HG03520 (cell line): Measurements from ENCODE around the gene M1AP.
"Not testable (repeated sequence)": the region's sequence is repeated elsewhere in the genome, so short reads cannot be mapped to it uniquely, and the experiment has no call there.

ENCODE experiments used
- ATAC-seq: cut with Tn5 transposase; IDR thresholded peaks from one replicate; pipeline ENCODE4 v1.9.1; 2021; ENCODE audit warnings: mild to moderate bottlenecking, moderate library complexity; ENCODE audit not compliant: unreplicated experiment

The M1AP gene

GRCh38 chr2:74653985-74654882, 6.1 kb upstream of the M1AP start, which contains the start of gene SEMA4F:
SEMA4F (plus strand) TSS chr2:74654247; CDS start chr2:74654377, 130 bp downstream.
- ATAC-seq = peak; percentile 99

DNA sequence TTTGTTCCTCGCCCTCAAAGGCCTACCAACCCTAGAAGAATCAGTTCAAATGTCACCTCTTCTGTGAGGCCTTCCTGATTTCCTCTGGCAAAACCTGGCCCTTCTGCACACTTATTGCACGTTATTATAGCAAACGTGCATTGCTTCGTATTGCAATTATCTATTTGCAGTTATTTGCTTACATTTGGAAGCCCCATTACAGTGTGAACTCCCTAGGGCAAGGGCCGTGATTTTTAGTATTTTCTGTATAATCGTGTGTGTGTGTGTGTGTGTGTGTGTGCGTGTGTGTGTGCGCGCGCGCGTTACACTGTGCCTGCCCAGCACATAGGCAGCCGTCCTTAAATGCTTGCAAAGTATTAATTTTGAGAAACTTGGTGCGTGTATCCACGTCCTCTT, 5.5 kb upstream of the M1AP start:
- ATAC-seq = peak; percentile 4

- no peak for ATAC-seq
Observed at GRCh38 chr2:74646834-74647482, 1.2 kb downstream of the M1AP start.

DNA sequence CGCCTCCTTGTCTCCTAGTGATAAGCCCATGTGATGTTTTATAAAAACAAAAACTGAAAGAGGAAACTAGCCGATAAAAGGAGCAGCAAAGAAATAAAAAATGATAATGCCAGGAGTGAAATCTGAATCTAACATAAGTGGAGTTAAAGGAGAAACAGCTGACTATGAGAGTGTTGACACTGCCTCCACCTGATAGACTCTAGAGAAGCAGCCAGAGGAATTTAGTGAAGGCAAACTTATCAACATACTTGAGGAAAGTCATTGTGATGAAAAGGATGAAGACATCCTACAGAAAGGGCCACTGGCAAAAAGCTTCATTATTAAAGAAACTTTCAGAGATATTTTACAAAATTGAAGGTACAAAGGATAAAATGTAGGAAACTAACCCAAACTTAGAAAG, 1.9 kb downstream of the M1AP start:
- no peak for ATAC-seq

DNA sequence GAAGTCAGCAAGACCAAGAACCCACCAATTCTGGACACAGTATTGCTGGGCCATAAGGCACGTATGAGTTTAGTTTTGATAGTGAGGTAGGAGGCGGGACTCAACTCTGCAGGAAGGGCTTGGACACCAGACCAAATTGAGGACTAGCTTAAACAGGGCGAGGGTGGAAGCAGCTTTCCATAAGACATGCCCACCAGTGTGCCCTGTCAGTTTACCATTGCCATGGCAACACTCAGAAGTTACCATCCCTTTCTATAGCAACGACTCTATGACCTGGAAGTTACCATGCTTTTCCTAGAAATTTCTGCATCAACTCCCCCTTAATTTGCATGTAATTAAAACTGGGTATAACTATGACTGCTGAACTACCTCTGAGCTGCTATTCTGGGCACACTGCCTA, 2.8 kb downstream of the M1AP start:
- ATAC-seq = no peak

DNA sequence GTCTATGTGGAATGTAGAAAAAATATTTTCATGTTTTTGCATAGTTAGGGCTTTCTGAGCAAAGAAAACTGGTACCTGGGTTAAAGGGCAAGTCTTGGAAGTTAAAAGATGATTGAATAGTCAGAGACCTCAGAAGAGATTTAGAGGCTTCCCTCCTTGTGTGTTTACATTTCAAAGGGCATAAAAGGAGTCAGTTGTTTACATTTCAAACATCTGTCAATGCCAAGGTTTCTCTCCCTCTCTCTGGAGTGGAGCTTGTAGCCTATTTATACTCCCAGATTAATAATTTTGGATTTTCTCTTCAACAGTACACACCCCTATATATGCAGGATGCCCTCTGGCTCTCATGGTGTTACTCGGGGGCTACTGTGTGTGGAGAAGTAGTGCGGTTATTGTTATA, 8.6 kb downstream of the M1AP start:
- ATAC-seq = no peak

DNA sequence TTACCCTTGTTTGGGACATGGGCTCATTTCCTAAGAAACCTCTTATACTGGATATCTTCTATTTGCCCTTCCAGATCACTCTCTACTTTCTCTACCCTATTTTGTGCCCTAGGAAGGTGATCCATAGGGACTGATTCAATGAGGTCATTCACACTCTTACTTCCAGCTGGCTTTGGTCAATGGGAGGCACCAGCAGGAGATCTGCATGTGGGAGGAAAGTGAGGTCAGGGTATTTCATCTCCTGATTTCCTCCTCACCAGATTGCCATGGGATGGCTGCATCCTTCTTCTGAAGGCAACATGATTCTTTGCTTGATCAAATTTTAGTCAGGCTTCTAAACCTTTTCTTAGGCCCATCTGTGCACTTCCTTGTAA, 15.2 kb downstream of the M1AP start:
- no peak for ATAC-seq

- ATAC-seq = no peak
Observed at GRCh38 chr2:74632209-74632938, 15.8 kb downstream of the M1AP start.

DNA sequence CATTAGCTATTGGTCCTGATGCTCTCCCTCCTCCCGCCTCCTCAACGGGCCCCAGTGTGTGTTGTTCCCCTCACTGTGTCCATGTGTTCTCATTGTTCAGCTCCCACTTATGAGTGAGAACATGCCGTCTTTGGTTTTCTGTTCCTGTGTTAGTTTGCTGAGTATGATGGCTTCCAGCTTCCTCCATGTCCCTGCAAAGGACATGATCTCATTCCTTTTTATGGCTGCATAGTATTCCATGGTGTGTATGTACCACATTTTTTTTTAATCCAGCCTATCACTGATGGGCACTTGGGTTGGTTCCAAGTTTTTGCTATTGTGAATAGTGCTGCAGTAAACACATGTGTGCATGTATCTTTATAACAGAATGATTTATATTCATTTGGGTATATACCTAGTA, 17.7 kb downstream of the M1AP start:
- not testable (repeated sequence) for ATAC-seq

DNA sequence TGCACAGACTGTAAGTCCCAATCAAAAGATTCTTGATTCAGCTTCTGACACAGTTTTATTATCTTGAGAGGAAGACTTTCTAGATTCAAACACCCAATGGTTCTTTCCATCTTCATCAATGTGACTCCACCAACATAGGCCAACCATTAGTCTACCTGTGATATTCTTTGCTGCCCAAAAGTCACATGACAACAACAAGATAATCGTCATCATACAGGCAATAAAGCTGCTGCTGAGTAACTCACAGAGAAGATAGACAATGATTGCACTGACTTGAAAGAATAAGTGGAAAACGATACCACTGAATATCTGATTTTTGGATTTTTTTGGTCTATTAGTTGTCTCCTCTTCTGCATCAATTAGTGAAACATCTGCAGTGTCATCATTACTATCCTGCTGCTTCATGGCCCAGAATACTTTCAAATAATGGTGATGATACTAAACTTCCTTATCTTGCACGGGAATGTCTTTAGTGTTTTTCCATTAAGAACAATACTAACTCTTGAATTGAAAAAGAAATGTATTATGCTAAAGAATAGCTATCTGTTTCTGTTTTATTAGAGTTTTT, 19.5 kb downstream of the M1AP start:
- ATAC-seq = no peak

DNA sequence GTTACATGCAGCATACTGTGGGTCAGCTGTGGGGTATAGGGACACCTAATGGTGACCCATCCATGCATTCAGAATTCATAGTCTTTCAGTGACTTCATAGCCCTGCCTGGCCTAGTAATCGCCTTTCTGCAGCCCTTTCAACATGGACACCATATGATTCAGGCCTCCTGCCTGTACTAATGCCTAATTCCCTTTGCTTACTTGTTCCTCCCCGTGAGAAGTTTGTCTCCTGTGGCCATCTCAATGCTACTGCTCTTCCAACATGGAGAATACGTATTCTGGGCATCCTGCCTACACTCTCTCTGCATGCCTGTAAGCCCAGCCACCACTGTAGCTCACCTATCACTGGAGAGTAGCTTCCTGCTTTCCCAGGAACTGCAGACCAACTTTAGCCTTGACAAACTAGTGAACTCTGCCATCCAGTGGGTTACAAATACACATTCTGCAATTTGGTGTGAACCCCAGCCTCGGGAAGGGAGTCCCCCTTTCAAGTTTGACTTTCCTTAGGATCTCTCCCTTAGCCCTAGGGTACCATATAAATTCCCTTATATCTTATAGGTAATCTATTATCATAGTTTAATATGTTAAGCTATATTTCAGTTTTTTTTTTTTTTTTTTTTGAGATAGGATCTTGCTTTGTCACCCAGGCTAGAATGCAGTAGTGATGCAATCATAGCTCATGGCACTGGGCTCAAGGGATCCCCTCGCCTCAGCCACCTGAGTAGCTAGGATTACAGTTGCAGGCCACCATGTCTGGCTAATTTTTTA, 22.3 kb downstream of the M1AP start:
- ATAC-seq = no peak

- ATAC-seq = no peak
Observed at GRCh38 chr2:74620671-74621070, 27.5 kb downstream of the M1AP start.

DNA sequence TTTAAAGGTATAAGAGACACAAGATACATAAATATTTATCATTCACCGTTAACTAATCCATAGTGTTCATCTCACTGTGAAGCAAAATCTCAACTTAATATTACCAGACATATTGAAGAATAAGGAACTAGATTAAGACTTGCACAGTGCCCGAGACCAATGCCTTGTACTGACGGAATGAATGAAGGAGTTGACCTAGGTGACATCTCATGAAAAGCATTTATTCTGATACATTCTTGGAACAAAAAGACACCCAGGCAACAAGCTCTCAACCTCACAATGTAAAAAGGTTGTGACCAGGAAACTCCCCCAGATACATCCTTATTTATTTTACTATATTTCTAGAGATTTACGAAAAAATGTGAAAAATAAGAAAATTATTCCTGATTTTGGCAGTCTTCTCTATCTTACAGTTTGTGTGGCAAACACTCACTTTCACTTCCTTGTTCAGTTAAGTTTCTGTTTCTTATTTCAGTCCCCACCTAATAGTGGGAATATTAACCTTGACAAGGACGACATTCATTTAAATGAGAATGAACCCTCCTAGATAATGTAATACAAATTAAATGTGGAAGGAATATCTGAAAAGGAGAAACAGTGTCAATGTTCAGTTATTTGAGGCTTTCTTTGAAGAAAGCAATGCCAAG, 28.4 kb downstream of the M1AP start:
- no peak for ATAC-seq

- no peak for ATAC-seq
Observed at GRCh38 chr2:74618410-74619083, 29.6 kb downstream of the M1AP start.

GRCh38 chr2:74617122-74617521, 31.0 kb downstream of the M1AP start:
- ATAC-seq = no peak

DNA sequence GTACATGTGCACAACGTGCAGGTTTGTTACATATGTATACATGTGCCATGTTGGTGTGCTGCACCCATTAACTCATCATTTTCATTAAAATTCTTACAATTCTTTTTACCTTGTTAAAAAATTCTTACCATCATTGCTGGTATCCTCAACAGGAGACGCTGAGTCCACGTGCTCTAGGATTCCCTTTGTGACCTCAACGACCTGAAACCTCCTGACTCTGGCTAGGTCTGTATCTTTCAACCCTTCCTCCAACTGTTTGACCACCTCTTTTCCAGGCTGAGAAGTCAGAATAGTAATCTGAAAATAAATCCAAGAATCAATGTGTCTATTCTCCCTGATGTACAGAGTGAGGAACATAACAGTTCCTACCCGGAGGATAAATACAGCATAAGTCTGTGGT, 41.2 kb downstream of the M1AP start:
- ATAC-seq = no peak

GRCh38 chr2:74603282-74604000, 44.7 kb downstream of the M1AP start:
- ATAC-seq = no peak

DNA sequence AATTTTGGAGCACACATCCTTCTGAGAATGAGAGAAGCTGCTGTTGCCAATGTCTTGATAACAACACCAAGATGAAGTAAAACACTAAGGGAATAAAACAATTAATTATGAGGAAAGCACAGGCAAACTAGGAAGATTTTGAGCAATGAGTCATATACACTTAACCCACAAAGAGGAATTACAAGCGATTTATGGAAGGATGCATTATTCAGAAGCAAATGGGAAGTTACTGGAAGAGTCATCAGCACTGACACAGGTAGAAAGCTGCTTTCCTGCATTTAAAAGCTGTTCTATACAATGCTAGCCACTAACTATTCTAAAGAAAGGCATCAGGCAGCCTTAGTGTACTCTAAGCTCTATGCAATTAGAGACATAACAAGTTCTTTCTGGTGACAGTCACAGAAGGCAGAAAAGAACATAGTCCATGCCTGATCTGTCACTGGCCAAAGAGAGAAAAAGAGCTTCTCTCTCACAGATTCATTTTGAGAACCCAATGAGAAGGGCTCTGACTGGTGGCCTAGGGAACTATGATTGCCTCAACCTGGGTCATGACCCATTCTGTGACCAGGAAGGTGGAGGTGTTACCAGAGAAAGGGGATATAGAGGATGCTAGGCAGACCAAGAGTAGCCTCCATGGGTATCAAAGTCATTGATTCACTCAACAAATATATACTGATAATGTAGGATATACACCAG, 45.4 kb downstream of the M1AP start:
- no peak for ATAC-seq
